ENCODE measurements around the gene ADGRV1.

- TF ChIP-seq POLR2A (IDR thresholded peaks at IDR 0.05; ENCODE audit: low read depth, low read length) (no peak), POLR2AphosphoS5 (IDR thresholded peaks at IDR 0.05; ENCODE audit: low read depth, low read length) (no peak)
Measured at GRCh38 chr5:91090995-91091394, 532.4 kb downstream of the ADGRV1 start.
